Epithelial cell of esophagus (primary cell): Measurements from ENCODE around the gene GNAO1.

Experiments used
- DNase-seq: peaks from one replicate; pipeline ENCODE4 v3.0.0; 2010; ENCODE audit warnings: low read depth
- H3K4me3 ChIP-seq: 2 replicates; pipeline ENCODE4 v1.5.1; 2011; ENCODE audit warnings: mild to moderate bottlenecking, low read length, control low read depth
- CTCF ChIP-seq: IDR thresholded peaks from 2 replicates; pipeline ENCODE4 v1.5.1; 2011; ENCODE audit warnings: low read depth, mild to moderate bottlenecking, low read length, control low read depth, inconsistent platforms; ENCODE audit not compliant: insufficient read depth; ENCODE audit errors: missing control alignments

The GNAO1 gene

GRCh38 chr16:56264609-56264972, 73.3 kb downstream of the GNAO1 start:
- TF ChIP-seq CTCF: no peak
- no peak overlapping the region for H3K4me3 ChIP-seq
- DNase-seq: no peak

GRCh38 chr16:56265184-56265583, 73.9 kb downstream of the GNAO1 start:
- DNase-seq: no peak
- no peak for TF ChIP-seq CTCF
- H3K4me3 ChIP-seq: no peak overlapping the region

- no peak overlapping the region for H3K4me3 ChIP-seq
- TF ChIP-seq CTCF: no peak
- no peak for DNase-seq
Measured at GRCh38 chr16:56265746-56266145, 74.5 kb downstream of the GNAO1 start.

- no peak for DNase-seq
- H3K4me3 ChIP-seq: no peak overlapping the region
- TF ChIP-seq CTCF: no peak
Measured at GRCh38 chr16:56266641-56267607, 75.6 kb downstream of the GNAO1 start.

GRCh38 chr16:56267888-56268287, 76.6 kb downstream of the GNAO1 start:
- no peak for TF ChIP-seq CTCF

GRCh38 chr16:56268799-56269198, 77.5 kb downstream of the GNAO1 start:
- TF ChIP-seq CTCF: no peak
- no peak overlapping the region for H3K4me3 ChIP-seq
- no peak for DNase-seq

More at GRCh38 chr16:56267888-56268287, 76.6 kb downstream of the GNAO1 start:
- no peak for DNase-seq
- H3K4me3 ChIP-seq: no peak overlapping the region

- TF ChIP-seq CTCF: no peak
- DNase-seq: no peak
- H3K4me3 ChIP-seq: no peak overlapping the region
Measured at GRCh38 chr16:56269281-56269680, 78.0 kb downstream of the GNAO1 start.
